ENCODE data around the gene SOX5. TPM values are rescaled to one million over a fixed set of nuclear protein-coding genes. Genes with fewer than 3 reads are reported as not detected.
A peak's percentile ranks its signal among the peaks of the same experiment; 100 is the strongest.

The SOX5 gene
- polyA plus RNA-seq, 6 donors from 2014 or later = 1.7 to 6.3 (median 3.0) TPM; not detected in 1

DNA sequence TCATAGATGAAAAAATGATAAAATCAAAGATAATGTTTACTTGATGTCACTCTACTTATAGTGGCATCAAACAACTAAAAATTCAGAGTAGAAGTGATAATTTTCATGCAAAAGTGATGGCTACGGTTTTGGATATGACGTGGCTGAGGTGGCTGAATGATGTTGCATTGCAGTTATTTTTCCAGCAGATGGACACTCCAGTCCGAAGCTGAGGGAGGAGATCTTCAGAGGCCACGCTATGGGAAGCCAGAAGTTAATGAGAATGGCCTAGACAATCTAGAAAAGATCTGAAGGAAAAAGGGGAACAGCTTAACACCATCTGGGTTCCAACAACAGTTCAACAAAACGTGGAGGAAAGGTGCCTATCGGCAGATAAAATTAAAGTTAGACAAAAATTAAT lies 279.8 kb downstream of the SOX5 start:
- DNase-seq = no peak
- no peak overlapping the region for H3K4me3 Mint-ChIP-seq
- H3K27ac Mint-ChIP-seq = no peak overlapping the region
- ATAC-seq (ENCODE audit: low read depth in 2 of 2) = no peak
- no peaks in the 10 kb centered on the region for H3K9me3 Mint-ChIP-seq
- no peaks in the 10 kb centered on the region for H3K4me1 Mint-ChIP-seq
- H3K27me3 Mint-ChIP-seq = no peaks in the 10 kb centered on the region
- H3K36me3 Mint-ChIP-seq = no peaks in the 10 kb centered on the region

DNA sequence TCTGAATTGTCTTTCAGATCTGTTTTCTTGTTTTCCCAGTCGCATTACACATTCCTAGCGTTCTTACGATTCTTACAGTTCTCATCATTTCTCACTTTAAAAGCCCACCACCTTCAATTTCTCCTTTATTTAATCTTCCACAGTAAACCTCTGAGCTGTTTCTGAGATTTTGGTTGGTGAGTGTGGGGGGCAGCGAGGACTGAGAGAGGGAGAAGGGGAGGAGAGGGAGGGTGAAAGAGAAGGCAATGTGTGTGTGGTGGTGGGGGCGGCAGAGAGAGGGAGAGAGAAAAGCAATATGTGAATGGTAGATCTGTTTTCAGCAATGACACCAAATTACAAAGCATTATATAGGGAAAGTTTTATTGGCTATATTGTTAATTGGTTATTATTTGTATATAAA lies 282.6 kb downstream of the SOX5 start:
- no peaks in the 10 kb centered on the region for H3K36me3 Mint-ChIP-seq
- no peaks in the 10 kb centered on the region for H3K9me3 Mint-ChIP-seq
- no peaks in the 10 kb centered on the region for H3K27me3 Mint-ChIP-seq
- no peak overlapping the region for H3K4me3 Mint-ChIP-seq
- DNase-seq = no peak
- no peak overlapping the region for H3K27ac Mint-ChIP-seq
- ATAC-seq (ENCODE audit: low read depth in 2 of 2) = no peak
- H3K4me1 Mint-ChIP-seq = no peaks in the 10 kb centered on the region

- ATAC-seq (ENCODE audit: low read depth in 2 of 2) = no peak
- Mint-ChIP-seq H3K36me3 (no peaks in the 10 kb centered on the region), H3K4me1 (no peaks in the 10 kb centered on the region), H3K9me3 (no peaks in the 10 kb centered on the region), H3K27me3 (no peaks in the 10 kb centered on the region), H3K4me3 (no peak overlapping the region), H3K27ac (no peak overlapping the region)
- DNase-seq = no peak
Observed at GRCh38 chr12:23662966-23663365, 286.5 kb downstream of the SOX5 start.

DNA sequence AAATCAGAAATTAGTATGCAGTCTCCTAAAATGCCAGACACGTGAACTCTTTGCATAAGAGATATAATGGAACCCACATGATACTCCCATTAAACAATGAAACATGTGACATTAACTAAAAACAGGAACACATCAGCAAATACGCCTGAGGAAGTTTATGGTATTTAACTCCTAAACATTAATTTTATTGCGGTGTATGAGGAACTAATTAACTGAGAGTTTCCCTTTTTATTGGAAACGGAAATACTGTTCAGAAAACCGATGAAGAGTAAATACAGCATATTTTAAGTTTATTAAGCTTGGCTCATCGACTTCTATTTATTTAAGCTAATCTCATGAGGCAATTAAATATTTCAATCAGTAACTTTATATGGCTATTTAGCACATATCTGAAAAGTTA lies 290.3 kb downstream of the SOX5 start:
- DNase-seq (no peak), ATAC-seq (ENCODE audit: low read depth in 2 of 2) (no peak)
- no peak overlapping the region for H3K27ac Mint-ChIP-seq
- H3K27me3 Mint-ChIP-seq = no peaks in the 10 kb centered on the region
- no peaks in the 10 kb centered on the region for H3K9me3 Mint-ChIP-seq
- no peaks in the 10 kb centered on the region for H3K36me3 Mint-ChIP-seq
- H3K4me3 Mint-ChIP-seq = no peak overlapping the region
- H3K4me1 Mint-ChIP-seq = no peaks in the 10 kb centered on the region

DNA sequence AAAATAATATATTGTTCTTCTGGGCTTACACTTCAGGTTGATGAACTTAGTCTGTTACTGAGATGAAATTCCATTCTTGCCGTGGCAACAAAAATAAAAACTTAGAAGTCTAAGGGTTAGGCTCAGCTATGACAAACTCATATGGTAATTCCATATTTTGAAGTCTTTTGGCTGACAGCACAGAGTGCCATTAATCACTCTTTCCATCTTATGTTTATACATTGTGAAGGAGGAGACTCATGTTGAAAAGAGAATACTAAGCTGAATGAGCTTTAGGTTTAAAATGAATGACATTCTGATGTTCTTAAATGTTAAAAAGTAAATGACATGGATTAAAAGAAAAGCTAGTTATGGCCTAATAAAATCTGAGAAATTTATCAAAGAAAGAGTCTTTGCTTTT lies 291.9 kb downstream of the SOX5 start:
- Mint-ChIP-seq H3K36me3 (no peaks in the 10 kb centered on the region), H3K27me3 (no peaks in the 10 kb centered on the region), H3K9me3 (no peaks in the 10 kb centered on the region), H3K4me3 (no peak overlapping the region), H3K27ac (no peak overlapping the region), H3K4me1 (no peaks in the 10 kb centered on the region)
- no peak for DNase-seq
- no peak for ATAC-seq (ENCODE audit: low read depth in 2 of 2)

DNA sequence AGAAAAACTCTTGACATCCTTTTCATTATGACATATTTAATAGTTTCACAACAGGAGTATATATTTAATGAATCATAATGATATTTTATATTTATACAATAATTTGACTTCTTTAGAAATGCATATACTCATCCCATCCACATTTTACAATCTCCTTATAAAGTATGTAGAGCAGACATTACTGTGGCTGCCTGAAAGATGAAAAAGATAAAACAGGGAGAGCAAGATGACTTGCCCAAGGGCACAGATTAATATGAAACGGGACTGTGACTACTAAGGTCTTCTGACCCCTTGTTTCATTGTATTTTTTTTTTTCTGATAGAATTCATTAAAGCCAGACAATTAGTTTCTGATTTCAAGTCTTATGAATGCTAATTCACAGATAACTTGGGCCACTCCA lies 293.6 kb downstream of the SOX5 start:
- Mint-ChIP-seq H3K27ac (peak overlapping the region in 1 of 6 donors; percentile 29), H3K27me3 (no peaks in the 10 kb centered on the region), H3K9me3 (peaks cover 0 to 4% (median 0%) of the 10 kb centered on the region in 7 donors), H3K36me3 (no peaks in the 10 kb centered on the region), H3K4me3 (no peak overlapping the region), H3K4me1 (no peaks in the 10 kb centered on the region)
- DNase-seq (no peak), ATAC-seq (ENCODE audit: low read depth in 2 of 2) (no peak)

DNA sequence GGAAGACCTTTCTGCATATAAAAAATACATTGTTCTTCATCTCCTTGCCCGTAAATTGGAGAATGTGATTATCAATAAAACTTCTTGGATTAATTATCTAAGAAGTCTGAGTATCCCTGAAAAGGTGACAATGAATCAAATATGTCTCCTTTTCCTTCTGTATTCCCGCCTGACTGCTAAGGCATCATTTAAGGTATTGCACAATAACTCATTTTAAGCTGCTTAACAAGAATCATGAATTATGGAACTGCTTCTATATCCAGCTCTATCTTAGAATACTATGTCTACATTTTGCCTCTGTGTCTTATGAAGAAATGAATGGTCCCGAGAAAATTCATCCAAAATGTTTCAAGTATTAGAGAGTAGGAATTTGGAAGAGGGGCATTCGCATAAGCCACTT lies 294.4 kb downstream of the SOX5 start:
- ATAC-seq (ENCODE audit: low read depth in 2 of 2) = no peak
- no peak overlapping the region for H3K4me3 Mint-ChIP-seq

GRCh38 chr12:23648546-23648945 lies 300.9 kb downstream of the SOX5 start:
- peaks cover 0 to 4% (median 1%) of the 10 kb centered on the region in 7 donors for H3K9me3 Mint-ChIP-seq
- H3K27me3 Mint-ChIP-seq = no peaks in the 10 kb centered on the region
- H3K4me3 Mint-ChIP-seq = no peak overlapping the region
- H3K36me3 Mint-ChIP-seq = no peaks in the 10 kb centered on the region
- no peaks in the 10 kb centered on the region for H3K4me1 Mint-ChIP-seq
- ATAC-seq (ENCODE audit: low read depth in 2 of 2) (no peak), DNase-seq (no peak)
- no peak overlapping the region for H3K27ac Mint-ChIP-seq

More for the DNA sequence above, 294.4 kb downstream of the SOX5 start:
- DNase-seq = no peak
- Mint-ChIP-seq H3K4me1 (no peaks in the 10 kb centered on the region), H3K36me3 (no peaks in the 10 kb centered on the region), H3K9me3 (peaks cover 0 to 4% (median 0%) of the 10 kb centered on the region in 7 donors), H3K27ac (no peak overlapping the region), H3K27me3 (no peaks in the 10 kb centered on the region)

DNA sequence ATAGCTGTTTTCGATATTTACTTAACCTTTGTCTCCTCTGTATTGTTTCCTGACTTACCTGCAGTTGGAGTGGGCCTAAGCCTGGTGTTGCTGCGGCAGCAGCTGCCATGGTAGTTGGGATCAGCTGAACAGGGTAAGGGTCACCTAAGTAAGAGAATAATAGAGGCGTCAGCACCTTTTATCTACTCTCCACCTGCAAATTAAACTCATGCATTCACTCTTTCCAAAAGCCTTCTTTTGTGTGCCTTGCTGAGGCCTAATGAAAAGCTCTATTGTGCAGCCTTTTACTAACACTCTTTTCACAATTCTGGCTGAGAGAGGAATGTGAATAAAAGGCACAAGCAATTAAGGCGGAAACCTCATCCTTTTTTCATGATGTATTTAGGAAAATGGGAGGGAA lies 308.7 kb downstream of the SOX5 start:
- Mint-ChIP-seq H3K9me3 (peaks cover 0 to 6% (median 0%) of the 10 kb centered on the region in 7 donors), H3K4me1 (peaks cover 0 to 3% (median 0%) of the 10 kb centered on the region in 3 donors), H3K4me3 (no peak overlapping the region), H3K36me3 (peaks cover 3 to 6% of the 10 kb centered on the region in 2 donors), H3K27ac (no peak overlapping the region), H3K27me3 (no peaks in the 10 kb centered on the region)
- DNase-seq (no peak), ATAC-seq (ENCODE audit: low read depth in 2 of 2) (no peak)

GRCh38 chr12:23634344-23634743 lies 315.1 kb downstream of the SOX5 start:
- Mint-ChIP-seq H3K4me3 (no peak overlapping the region), H3K36me3 (no peaks in the 10 kb centered on the region), H3K4me1 (no peaks in the 10 kb centered on the region), H3K27me3 (no peaks in the 10 kb centered on the region), H3K9me3 (peaks cover 0 to 3% (median 0%) of the 10 kb centered on the region in 7 donors), H3K27ac (peak overlapping the region in 1 of 6 donors; percentile 7)
- ATAC-seq (ENCODE audit: low read depth in 2 of 2) (no peak), DNase-seq (no peak)

DNA sequence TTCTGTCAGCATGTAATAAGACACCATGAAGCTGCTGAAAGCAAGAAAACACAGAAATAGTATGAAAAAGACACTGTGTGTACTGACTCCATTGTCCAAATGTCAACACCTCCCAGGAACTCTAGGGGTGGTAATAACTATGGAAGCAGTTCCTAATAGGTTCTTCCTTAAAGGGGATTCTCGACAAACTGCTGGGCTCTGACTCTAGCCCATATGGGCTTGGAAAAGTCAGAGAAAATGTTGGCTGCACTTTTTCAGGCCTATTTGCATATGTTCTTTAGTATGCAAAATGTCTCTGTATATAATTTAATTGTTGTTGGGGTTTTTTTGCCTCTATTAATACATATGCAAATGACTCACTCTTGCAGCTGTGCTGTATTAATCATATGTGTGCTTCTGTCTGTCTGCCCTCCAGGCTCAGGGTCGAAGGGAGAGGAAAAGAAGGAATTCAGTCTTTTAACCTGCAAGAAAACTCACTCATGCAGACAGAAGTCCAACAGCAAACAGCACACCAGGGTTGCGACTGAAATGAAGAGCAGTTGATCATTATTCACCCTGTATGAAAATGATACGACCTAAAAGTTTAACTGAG lies 317.6 kb downstream of the SOX5 start:
- Mint-ChIP-seq H3K36me3 (no peaks in the 10 kb centered on the region), H3K4me3 (no peak overlapping the region), H3K27me3 (no peaks in the 10 kb centered on the region), H3K4me1 (no peaks in the 10 kb centered on the region), H3K9me3 (peaks cover 0 to 3% (median 0%) of the 10 kb centered on the region in 7 donors), H3K27ac (no peak overlapping the region)
- no peak for ATAC-seq (ENCODE audit: low read depth in 2 of 2)
- DNase-seq = no peak

DNA sequence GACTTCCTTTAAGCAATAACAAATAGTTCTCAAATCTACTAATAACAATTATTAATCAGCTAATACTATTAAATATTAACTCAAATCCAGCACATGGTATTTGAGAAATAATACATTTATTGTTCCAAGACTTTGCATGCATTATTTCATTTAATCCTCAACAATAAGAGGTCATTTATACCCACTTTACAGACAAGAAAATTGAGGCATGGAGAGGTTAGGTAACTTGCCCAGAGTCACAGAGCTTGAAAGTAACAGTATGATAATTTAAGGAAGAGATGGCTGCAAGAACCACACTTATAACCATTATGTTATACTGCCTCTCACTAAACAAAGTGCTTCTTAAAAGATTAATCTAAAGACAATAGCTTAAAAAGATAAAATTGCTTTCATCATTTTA lies 318.9 kb downstream of the SOX5 start:
- Mint-ChIP-seq H3K27ac (no peak overlapping the region), H3K36me3 (no peaks in the 10 kb centered on the region)

DNA sequence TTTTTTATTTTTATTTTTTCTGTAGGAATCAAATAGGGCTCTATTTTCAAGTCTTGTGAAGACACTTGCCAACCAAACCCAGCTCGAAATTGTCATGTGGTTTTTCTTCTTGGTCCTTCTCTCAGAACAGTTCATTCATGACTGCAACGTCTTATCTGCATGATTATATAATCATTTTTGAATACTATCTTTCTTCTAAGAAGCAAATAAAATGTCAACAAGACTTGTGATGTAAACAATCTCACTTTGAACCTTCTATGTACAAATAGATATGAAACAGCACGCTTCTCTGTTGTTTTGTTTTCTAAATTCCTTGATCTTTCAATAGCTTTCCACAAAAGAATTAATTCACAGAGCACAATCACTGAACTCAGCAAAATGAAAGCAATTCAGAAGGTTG lies 320.7 kb downstream of the SOX5 start:
- Mint-ChIP-seq H3K27ac (no peak overlapping the region), H3K27me3 (no peaks in the 10 kb centered on the region), H3K9me3 (peaks cover 0 to 3% (median 0%) of the 10 kb centered on the region in 7 donors), H3K4me1 (no peaks in the 10 kb centered on the region), H3K36me3 (no peaks in the 10 kb centered on the region), H3K4me3 (no peak overlapping the region)
- ATAC-seq (ENCODE audit: low read depth in 2 of 2) = no peak
- no peak for DNase-seq

More for the DNA sequence above, 318.9 kb downstream of the SOX5 start:
- no peak overlapping the region for H3K4me3 Mint-ChIP-seq
- no peaks in the 10 kb centered on the region for H3K27me3 Mint-ChIP-seq
- no peaks in the 10 kb centered on the region for H3K4me1 Mint-ChIP-seq
- ATAC-seq (ENCODE audit: low read depth in 2 of 2) (no peak), DNase-seq (no peak)
- H3K9me3 Mint-ChIP-seq = no peaks in the 10 kb centered on the region

GRCh38 chr12:23626791-23627190 lies 322.7 kb downstream of the SOX5 start:
- Mint-ChIP-seq H3K27ac (no peak overlapping the region), H3K4me3 (no peak overlapping the region), H3K9me3 (peaks cover 0 to 4% (median 0%) of the 10 kb centered on the region in 7 donors), H3K4me1 (no peaks in the 10 kb centered on the region), H3K36me3 (no peaks in the 10 kb centered on the region), H3K27me3 (no peaks in the 10 kb centered on the region)
- no peak for ATAC-seq (ENCODE audit: low read depth in 2 of 2)
- no peak for DNase-seq

DNA sequence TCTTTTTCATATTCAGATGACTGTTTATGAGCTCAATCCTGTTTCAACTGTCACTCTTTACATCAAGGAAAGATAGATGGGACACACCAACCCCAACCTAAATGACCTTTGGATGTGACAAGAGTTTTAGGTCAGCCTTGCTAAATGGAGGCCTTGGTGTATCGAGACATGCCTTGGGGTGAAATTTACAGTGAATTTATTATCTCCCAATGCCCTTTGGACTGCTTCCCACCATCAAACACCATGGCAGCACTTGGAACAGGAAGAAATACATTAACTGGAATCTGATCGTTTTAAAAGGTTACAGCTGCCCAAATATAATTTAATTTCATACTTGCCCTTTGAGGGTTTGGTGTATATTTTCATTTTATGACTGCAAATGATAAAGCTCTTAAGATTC lies 327.6 kb downstream of the SOX5 start:
- H3K27me3 Mint-ChIP-seq = no peaks in the 10 kb centered on the region
- DNase-seq (no peak), ATAC-seq (ENCODE audit: low read depth in 2 of 2) (no peak)
- H3K36me3 Mint-ChIP-seq = no peaks in the 10 kb centered on the region
- no peaks in the 10 kb centered on the region for H3K4me1 Mint-ChIP-seq
- H3K27ac Mint-ChIP-seq = no peak overlapping the region
- peaks cover 0 to 4% (median 0%) of the 10 kb centered on the region in 7 donors for H3K9me3 Mint-ChIP-seq
- no peak overlapping the region for H3K4me3 Mint-ChIP-seq

Measured in naive B cell (primary cell).